COLO668 (cell line): ENCODE measurements around the gene TMEM271.
"Not testable (repeated sequence)": the region's sequence is repeated elsewhere in the genome, so short reads cannot be mapped to it uniquely, and the experiment has no call there.

ENCODE experiments used
- DNase-seq: peaks from one replicate; lab custom pipeline; 2025; ENCODE audit not compliant: unreplicated experiment; lab: John Stamatoyannopoulos, UW

TMEM271 gene

DNA sequence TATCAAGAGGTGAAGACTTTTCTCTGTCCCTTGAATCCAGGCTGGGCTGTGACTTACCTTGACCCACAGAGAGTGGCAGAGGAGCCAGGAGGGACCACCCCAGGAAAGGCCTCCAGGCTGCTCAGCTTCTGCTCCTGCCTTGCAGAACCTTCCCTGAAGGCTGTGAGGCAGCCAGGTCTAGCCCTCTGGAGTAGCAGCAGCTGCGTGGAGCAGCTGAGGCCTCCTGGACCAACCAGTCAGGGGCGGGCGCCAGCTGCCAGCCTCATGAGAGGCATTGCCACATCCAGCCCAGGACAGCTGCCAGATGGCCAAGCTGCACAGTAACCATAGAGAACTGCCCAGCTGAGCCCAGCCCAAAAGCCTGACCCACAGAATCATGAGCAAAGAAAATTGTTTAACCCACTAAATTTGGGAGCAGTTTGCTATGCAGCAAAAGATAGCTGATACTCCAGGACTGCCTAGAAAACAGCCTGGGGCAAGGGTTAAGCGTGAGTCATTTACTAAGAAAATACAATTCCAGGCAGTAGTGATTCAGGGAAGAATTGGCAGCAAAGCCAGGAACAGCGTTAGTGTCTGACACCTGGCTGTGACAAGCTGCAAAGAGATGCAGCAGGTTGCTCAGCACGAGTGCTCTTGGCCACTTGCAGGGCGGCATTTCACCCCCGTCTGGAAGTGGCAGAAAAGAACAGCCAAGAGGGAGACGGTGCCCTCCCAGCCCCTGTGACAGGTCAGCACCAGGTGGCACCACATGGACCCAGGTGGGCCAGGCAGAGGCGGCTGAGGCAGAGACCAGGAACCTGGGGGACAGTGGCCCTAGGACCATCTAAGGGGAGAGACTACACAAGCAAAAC is 34.5 kb upstream of the TMEM271 start:
- peak; percentile 87 for DNase-seq

DNA sequence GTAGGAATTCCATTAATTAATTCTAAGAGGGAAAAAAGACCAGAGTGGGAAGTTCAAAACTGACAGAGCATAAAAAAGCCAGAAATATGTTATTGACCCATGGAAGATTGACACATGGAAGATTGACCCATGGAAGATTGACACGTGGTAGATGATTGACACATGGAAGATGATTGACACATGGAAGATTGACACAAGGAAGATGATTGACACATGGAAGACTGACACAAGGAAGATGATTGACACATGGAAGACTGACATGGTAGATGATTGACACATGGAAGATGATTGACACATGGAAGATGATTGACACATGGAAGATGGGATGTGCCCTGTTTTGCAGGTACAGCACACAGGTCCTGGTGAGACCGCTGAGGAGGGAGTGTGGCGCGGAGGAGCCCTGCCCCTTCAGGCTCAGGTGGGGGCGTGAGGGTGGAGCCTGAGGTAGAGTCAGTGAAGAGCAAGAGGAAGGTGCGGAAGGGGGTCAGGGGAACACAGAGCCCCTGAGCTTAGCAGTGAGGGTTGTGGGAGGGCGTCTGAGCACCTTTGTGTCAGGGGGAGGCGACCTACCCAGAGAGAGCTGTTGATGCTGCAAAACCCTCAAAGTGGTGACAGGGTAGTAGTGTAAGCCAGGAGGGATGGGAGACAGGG is 33.4 kb upstream of the TMEM271 start:
- no peak for DNase-seq

DNA sequence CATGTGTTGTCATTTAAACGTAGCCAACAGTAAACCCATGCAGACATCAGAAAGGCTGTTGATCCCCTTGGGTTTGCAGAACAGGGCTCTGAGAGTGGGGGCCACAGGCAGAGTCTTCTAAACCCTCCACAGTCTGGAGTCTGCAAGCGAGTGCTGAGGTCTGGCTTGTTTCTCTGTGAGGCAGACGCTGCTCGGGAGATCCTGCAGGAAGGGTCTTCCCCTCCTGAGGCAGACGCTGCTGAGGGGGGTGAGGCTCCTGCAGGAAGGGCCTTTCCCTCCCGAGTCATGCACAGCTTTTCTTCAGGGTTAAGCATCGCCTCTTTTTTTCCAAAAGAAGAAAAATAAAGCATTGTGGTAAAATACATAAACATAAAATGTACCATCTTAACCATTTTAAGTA is 32.1 kb upstream of the TMEM271 start:
- no peak for DNase-seq

DNA sequence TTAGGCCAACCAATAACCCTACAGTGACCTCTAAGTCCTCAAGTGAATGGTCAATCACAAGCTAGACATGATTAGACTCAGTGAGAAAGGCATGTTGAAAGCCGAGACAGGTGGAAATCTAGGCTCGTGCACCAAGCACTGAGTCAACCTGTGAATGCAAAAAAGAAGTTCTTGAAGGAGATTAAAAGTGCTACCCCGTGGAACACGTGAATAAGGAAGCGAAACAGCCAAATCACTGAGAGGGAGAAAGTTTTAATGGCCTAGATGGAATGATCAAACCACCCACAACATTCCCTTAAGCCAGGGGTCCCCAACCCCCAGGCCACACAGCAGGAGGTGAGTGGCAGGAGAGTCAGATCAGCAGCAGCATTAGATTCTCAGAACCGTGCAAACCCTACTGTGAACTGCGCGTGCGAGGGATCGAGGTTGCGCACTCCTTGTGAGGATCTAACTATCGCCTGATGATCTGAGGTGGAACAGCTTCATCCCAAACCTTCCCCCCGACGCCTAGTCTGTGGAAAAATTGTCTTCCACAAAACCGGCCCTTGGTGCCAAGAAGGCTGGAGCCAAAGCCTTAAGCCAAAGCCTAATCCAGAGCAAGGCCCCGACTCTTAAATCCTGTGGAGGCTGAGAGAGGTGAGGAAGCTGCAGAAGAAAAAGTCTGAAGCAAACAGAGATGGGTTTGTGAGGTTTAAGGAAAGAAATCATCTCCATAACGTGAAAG is 29.8 kb upstream of the TMEM271 start:
- DNase-seq: no peak

DNA sequence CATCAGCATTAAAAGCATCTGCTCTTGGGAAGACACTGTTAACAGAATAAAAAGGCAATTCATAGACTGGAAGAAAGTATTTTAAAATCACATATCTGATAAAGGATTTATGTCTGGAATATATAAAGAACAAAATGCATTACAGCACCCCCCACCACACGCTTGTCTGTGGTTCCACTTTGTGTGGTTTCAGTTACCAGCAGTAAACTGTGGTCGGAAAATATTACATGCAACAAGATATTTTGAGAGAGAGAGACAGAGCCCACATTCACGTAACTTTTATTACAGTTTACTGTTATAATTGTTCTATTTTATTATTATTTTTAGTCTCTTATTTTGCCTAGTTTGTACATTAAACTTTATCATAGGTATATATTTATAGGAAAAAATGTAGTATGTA is 28.0 kb upstream of the TMEM271 start:
- no peak for DNase-seq

DNA sequence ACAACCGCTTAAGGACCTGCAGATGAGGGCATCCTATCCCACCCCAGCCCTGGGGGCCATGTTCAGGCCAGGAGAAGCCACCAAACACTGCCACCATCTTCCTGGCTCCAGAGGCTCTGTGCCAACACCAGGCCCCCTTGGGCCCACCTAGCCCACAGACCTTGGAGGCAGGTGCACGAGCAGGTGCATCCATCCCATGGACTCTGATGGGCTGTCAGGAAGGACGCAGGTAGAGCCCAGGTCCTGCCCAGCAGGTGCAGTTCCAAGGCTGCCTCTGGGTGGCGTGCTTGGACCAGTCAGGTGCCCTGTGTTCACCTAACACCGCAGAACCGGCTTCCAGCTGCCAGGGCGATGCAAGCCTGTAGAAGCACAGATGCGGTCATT is 26.5 kb upstream of the TMEM271 start:
- peak; percentile 90 for DNase-seq

DNA sequence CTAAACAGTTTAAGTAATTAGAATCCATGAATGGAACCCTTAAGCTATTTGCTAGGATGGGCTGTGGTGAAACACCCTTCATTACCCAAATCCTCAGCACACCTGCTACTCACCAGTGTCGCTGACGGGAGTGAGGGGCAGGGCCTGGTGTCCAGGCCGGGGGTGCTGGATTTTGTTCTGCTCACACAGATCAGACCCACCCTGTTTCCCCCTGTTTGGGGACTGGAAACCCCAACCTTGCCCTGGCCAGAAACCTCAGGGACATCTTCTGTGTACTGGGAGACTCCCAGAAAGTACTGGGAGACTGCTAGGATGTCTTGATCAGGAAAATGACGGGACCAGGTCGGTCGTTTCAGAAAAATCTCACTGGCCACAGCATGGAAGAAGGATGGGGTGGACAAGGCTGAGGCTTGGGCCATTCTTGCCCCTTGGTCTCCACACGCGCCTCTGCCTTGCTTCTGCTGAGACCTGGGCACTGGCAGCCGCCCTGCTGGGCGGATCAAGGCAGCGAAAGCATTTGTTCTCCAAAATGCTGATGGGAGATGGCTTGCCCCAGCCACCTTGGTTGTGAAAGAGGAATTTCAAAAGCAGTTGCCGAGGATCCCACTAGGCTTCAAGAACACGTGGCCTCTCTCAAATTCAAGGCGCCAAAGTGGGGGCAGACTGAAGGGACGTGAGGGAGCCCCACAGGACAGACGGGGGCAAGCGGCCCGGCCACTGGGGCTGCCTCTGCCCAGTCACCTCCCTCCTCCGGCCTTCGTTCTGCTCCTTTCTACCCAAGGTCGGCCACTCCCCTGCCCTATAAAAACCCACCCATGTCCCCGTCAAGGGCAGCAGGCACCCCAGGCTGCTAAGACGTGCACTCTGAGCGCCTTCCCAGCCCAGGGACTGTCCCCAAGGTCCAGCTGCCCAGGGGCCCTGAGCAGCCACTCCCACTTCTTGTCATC is 25.8 kb upstream of the TMEM271 start:
- no peak for DNase-seq

DNA sequence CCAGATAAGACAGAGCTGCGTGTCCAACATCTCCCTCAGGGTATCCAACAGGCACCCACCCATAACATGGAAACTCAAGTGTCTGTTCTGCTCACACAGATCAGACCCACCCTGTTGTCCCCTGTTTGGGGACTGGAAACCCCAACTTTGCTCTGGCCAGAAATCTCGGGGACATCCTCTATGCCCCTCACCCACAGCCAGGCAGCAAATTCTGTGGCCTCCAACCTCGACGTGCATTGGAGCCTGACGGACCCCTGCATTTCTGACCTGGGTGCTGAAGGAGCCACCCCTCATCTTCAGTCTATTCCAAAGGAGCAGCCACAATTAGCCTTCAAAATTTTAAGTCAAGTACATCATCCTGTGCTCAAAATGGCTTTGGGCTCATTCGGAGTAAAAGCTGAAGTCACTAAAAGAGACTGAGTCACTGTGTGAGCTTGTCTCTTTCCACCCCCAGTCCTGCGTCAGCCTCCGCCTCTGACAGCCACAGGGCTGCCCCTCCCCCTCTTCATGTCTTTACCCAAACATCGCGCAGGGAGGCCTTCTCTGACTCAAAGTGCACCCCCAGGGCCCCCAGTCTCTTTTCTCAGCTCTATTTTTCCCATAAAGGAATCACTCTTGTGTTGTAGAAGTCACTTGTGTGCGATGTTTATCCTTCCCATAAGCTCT is 24.9 kb upstream of the TMEM271 start:
- no peak for DNase-seq

DNA sequence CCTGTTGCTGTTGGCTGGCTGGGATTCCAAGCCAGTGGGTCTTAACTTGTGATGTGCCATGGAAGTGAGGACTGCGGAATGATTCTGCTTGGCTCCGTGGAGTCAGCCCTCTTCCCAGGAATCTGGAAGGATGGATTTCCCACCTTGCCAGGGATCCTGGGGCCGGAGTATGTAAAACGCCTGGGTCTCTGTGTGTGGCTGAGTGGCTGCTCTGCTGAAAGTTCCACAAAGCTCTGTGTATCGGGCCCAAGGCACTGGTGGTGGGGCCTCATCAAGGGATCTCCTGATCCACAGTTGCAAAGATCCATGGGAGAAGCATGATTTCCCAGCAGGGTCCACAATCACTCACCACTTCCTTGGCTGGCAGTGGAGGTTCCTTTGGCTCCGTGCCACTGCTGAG is 24.1 kb upstream of the TMEM271 start:
- no peak for DNase-seq

DNA sequence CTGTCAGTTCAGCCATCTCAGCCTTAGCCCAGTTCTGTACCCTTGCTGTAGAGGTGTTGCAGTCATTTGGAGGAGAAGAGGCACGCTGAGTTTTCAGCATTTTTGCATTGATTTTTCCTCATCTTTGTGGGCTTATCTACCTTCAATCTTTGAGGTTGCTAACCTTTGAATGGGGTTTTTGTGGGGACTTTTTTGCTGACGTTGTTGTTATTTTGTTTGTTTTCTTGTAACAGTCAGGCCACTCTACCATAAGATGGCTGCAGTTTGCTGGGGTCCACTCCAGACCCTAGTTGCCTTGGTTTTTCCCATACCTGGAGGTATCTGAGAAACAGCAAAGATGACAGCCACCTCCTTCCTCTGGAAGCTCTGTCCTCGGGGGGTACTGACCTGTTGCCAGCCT is 22.8 kb upstream of the TMEM271 start:
- no peak for DNase-seq

DNA sequence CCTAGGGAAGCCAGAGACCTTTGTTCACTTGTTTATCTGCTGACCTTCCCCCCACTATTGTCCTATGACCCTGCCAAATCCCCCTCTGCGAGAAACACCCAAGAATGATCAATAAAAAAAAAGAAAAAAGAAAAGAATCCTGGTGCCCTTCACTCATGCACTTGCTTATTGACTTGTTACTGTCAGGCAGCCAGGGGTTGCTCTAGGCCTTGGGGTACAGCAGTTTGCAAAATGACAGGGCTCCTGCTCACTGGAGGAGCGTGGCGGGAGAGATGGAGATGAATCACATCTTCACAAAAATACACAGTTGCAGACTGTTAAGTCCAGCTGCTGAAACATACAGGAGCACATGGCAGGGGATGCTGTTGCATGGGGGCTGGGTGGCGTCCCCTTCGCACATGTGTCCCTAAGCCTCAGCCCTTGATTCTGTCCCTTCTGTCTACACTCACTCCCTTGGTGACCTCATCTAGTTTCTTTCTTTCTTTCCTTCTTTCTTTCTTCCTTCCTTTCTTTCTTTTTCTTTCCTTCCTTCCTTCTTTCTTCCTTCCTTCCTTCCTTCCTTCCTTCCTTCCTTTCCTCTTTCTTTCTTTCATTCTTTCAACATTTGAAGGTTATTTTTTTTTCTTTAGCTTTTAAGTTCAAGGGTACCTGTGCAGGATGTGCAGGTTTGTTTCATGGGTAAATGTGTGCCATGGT is 16.9 kb upstream of the TMEM271 start:
- DNase-seq: no peak

DNA sequence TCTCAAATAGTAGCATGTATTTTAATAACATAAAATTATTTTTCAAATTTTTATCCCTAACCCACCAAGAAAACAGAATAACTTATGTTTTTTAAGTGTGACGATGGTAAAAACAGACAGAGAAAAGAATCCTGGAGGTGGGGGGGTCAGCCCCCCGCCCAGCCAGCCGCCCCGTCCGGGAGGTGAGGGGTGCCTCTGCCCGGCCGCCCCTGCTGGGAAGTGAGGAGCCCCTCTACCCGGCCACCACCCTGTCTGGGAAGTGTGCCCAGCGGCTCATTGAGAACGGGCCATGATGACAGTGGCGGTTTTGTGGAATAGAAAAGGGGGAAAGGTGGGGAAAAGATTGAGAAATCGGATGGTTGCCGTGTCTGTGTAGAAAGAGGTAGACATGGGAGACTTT is 16.1 kb upstream of the TMEM271 start:
- DNase-seq: not testable (repeated sequence)

DNA sequence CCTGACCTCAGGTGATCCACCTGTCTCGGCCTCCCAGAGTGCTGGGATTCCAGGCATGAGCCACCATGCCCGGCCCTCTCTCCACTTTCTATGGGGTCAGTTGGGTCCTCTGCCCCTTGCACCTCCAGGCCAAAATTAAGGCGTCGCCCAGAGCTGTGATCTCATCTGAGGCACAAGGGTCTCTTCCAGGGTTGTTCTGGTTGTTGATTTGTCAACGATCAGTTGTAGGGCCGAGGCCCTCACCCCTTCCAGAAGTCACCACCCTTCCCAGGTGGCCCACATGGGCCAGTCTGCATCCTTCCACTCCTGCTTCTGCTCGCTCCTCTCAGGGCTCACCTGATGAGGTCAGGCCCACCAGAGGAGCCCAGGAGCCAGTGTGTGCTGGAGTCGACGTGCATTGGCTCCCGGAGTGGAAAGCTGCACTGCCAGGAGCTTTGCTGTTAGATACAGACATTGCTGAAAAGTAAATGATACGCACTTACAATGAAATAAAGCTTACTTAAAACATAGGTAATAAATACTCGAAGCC is 14.3 kb upstream of the TMEM271 start:
- no peak for DNase-seq

DNA sequence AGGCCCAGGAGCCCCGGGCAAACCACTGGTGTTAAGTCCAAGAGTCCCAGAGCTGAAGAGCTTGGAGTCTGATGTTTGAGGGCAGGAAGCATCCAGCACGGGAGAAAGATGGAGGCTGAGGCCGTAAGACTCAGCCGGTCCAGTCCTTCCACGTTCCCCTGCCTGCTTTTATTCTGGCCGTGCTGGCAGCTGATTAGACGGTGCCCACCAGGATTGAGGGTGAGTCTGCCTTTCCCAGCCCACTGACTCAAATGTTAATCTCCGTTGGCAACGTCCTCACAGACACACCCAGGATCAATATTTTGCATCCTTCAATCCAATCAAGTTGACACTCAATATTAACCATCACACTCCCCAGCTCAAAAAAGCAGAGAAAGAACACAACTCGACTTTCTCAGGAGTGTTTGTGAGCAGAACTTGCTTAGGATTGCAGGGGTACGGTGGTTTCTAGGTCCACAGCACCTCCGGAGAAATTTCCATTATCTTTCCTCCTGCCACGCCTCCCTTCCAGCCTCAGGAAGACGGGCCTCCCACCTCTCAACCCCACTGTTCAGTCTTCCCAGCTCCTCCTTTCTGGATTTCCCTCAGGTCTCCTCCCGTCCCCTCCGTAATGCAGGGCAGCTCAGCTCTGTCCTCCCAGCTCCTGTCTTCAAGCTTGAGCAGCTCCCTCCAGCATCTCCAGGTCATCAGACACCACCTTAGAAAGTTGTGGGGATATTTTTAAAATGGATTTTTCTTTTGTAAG is 13.3 kb upstream of the TMEM271 start:
- DNase-seq: no peak

DNA sequence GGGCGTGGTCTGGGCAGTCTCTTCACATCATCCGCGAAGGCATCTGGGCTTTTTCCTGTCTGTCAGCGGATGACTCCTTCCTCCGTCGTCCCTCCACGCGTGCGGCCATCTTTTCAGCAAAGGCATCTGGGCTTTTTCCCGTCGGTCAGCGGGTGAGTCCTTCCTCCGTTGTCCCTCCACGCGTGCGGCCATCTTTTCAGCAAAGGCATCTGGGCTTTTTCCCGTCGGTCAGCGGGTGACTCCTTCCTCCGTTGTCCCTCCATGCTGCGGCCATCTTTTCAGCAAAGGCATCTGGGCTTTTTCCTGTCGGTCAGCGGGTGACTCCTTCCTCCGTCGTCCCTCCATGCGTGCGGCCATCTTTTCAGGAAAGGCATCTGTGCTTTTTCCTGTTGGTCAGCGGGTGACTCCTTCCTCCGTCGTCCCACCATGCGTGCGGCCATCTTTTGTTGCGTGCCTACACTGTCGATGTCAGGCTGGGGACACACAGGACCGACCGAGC is 12.3 kb upstream of the TMEM271 start:
- no peak for DNase-seq

DNA sequence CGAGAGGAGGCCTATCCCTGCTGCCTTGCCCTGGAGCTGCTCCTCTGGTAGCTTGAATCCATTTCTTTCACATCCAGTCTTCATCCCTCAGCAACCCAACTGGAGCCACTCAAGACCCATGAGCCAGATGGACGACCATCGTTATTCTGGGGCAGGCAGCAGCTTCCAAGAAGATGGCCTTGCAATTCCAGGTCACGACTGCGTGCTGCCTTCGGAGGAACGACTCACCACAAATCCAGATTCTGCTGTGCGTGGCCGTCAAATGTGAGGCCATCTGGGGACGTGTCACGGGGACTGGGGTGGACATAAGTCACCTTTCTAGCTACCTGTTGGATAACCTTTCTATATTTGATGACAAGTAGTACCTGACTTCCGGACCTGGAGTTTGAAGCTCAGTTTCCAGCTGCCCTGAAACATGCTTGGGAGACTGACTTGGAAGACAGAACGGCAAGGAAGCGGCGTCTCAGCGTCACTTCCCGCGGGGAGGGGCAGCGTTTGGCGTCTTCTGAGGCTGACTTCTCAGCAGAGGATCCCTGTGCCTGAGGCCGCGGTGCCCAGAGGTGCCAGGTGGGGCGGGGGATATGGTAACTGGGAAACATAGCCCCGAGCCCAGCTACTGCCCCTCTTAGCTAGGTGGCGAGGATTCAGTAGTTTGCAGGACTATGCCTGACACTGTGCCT is 11.7 kb upstream of the TMEM271 start:
- DNase-seq: no peak

DNA sequence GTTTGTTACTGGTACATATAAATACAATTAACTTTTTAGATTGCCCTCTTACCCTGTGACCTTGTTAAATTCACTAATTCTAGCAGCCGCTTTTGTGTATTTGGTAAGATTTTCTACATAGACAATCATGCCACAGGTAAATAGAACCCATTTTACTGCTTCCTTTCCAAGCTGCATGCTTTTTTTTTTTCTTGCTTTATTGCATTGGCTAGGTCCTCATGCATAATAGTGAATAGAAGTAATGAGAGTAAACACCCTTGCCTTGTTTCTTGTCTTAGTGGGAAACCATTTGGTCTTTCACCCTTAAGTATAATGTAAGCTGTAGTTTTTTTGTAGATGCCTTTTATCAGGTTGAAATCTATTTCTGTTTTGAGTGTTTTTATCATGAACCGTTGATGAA is 7.7 kb upstream of the TMEM271 start:
- DNase-seq: no peak

DNA sequence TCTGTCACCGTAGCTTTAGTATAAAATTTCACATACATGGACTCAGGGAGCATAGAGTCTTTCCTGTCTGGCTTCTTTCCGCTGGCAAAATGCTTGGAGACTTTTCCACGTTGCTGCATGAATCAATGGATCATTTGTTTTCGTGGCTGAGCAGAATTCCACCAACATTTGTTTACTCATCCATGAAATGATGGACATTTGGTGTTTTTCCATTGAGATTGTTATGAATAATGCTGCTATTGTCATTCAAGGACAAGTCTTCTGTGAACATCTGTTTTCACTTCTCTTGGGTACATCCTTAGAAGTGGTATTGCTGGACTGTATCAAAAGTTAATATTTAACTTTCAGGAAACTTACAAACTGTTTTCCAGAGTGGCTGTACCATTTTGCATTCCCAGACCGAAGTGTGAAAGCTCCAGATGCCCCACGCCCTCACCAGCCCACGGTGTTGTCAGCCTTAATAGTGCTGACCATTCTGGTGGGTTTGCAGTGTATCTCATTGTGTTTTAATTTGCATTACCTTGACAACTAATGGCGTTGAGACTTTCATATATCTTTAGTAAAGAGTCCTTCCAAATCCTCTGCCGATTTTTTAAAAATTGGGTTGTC is 5.8 kb upstream of the TMEM271 start:
- DNase-seq: no peak
